HEK293 (cell line): ENCODE data around the gene FCHO1.

ENCODE experiments used
- CTCF ChIA-PET: fragments of 350-600 bp; formaldehyde crosslinking; extraction: SDS; loops from one replicate; lab custom pipeline; 2021; ENCODE audit warnings: antibody characterized with exemption; lab: Yijun Ruan, JAX
- POLR2A ChIA-PET: fragments of 300-600 bp; formaldehyde crosslinking; extraction: SDS; loops from one replicate; lab custom pipeline; 2020; ENCODE audit warnings: antibody characterized with exemption, inconsistent platforms; lab: Yijun Ruan, JAX
- H3K27ac ChIP-seq: fragments of 200-500 bp; sonication (Bioruptor generic); 2 replicates; pipeline ENCODE4 v1.5.1; 2014; ENCODE audit warnings: low read depth, low read length, control low read depth, inconsistent platforms; ENCODE audit errors: extremely low read depth
- H3K36me3 ChIP-seq, 2 experiments: fragments of 200-500 bp in 1 of 2; sonication (Bioruptor generic) in 1 of 2; 1 replicate in 1 of 2; 2 replicates in 1 of 2; pipeline ENCODE4 v1.5.1; 2014 to 2017; ENCODE audit warnings: inconsistent platforms in 2 of 2, low read length in 2 of 2; ENCODE audit not compliant: control insufficient read depth in 2 of 2, insufficient read depth in 1 of 2
- H3K4me1 ChIP-seq: fragments of 200-500 bp; sonication (Bioruptor generic); 2 replicates; pipeline ENCODE4 v1.5.1; 2014; ENCODE audit warnings: mild to moderate bottlenecking, low read length, inconsistent platforms; ENCODE audit not compliant: control insufficient read depth, insufficient read depth
- H3K4me3 ChIP-seq: 2 replicates; pipeline ENCODE4 v1.5.1; 2011; ENCODE audit warnings: low read depth, mild to moderate bottlenecking, control low read depth, low read length, moderate library complexity
- H3K9me3 ChIP-seq: fragments of 200-500 bp; sonication (Bioruptor generic); 2 replicates; pipeline ENCODE4 v1.5.1; 2014; ENCODE audit warnings: low read depth, low read length, inconsistent platforms; ENCODE audit not compliant: control insufficient read depth, insufficient read depth
- GLIS2 ChIP-seq: fragments of 450-650 bp; formaldehyde crosslinking; IDR thresholded peaks from 2 replicates; pipeline ENCODE4 v1.5.1; 2016; ENCODE audit warnings: missing biosample characterization, missing genetic modification characterization
- KLF7 ChIP-seq: fragments of 450-650 bp; formaldehyde crosslinking; IDR thresholded peaks from 2 replicates; pipeline ENCODE4 v1.5.1; 2016; ENCODE audit warnings: missing biosample characterization, missing genetic modification characterization, borderline replicate concordance
- ZFHX2 ChIP-seq: fragments of 450-650 bp; formaldehyde crosslinking; conservative IDR thresholded peaks from 2 replicates; pipeline ENCODE4 v1.5.1; 2016; ENCODE audit warnings: missing biosample characterization, missing genetic modification characterization
- ZNF157 ChIP-seq: fragments of 450-650 bp; formaldehyde crosslinking; IDR thresholded peaks from 2 replicates; pipeline ENCODE4 v1.5.1; 2016; ENCODE audit warnings: missing biosample characterization, missing genetic modification characterization
- ZNF214 ChIP-seq: fragments of 450-650 bp; formaldehyde crosslinking; IDR thresholded peaks from 2 replicates; pipeline ENCODE4 v1.5.1; 2017; ENCODE audit warnings: missing biosample characterization, mild to moderate bottlenecking, missing genetic modification characterization, borderline replicate concordance
- ZNF248 ChIP-seq: fragments of 450-650 bp; formaldehyde crosslinking; IDR thresholded peaks from 2 replicates; pipeline ENCODE4 v1.5.1; 2017; ENCODE audit warnings: missing biosample characterization, missing genetic modification characterization
- ZNF266 ChIP-seq: fragments of 450-650 bp; formaldehyde crosslinking; IDR thresholded peaks from 2 replicates; pipeline ENCODE4 v1.5.1; 2016; ENCODE audit warnings: missing biosample characterization, missing genetic modification characterization, low read depth
- ZNF302 ChIP-seq: fragments of 450-650 bp; formaldehyde crosslinking; IDR thresholded peaks from 2 replicates; pipeline ENCODE4 v1.5.1; 2016; ENCODE audit warnings: missing biosample characterization, missing genetic modification characterization, low read depth
- ZNF404 ChIP-seq: fragments of 450-650 bp; formaldehyde crosslinking; IDR thresholded peaks from 2 replicates; pipeline ENCODE4 v1.5.1; 2017; ENCODE audit warnings: missing biosample characterization, missing genetic modification characterization
- ZNF777 ChIP-seq: fragments of 450-650 bp; formaldehyde crosslinking; IDR thresholded peaks from 2 replicates; pipeline ENCODE4 v1.5.1; 2017; ENCODE audit warnings: missing biosample characterization, missing genetic modification characterization, borderline replicate concordance
- TF ChIP-seq, protein P1 (sequence below): fragments of 450-650 bp; formaldehyde crosslinking; IDR thresholded peaks from 2 replicates; pipeline ENCODE4 v1.5.1; 2016; ENCODE audit warnings: missing biosample characterization, missing genetic modification characterization
- TF ChIP-seq, protein P2 (sequence below): fragments of 450-650 bp; formaldehyde crosslinking; conservative IDR thresholded peaks from 2 replicates; pipeline ENCODE4 v1.5.1; 2016; ENCODE audit warnings: low read depth, missing biosample characterization, missing genetic modification characterization
- TF ChIP-seq, protein P3 (sequence below): fragments of 450-650 bp; formaldehyde crosslinking; IDR thresholded peaks from 2 replicates; pipeline ENCODE4 v1.5.0; 2017; ENCODE audit warnings: missing biosample characterization, missing genetic modification characterization, borderline replicate concordance

FCHO1 gene

DNA sequence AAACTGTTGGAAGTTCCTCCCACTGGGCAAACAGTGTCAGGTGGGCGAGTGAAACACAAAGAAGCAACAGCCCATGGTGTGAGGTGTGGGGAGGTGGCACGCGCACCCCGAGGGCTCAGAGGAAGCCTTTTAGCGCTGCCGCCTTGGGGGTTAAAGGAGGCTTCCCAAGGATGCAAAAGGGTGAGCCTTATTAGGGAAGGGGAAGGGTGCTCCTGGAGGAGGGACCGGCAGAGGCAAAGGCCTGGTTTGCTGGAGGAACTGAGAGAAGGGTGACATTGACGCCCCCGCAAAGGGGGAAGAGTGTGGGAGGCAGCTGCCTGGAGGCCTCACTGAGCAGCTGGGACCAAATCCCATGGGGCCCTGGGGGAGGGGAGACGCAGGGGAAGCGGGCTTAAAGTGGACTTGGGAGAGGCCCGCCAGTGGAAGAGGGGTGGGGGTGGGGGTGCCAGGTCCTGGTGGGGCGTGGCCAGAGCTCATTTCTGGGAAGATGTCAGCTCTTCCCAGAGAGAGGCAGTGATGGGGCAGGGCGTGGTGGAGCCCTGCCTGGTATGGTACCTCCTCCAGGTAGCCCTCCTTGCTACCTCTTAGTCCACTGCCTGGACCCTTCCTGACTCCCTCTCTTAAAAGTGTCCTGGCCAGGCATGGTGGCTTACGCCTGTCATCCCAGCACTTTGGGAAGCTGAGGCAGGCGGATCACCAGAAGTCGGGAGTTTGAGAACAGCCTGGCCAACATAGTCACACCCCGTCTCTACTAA lies 12.0 kb upstream of the FCHO1 start (continued):
- TF ChIP-seq GLIS2 (tag by site-specific recombination), result peak; percentile 45

DNA sequence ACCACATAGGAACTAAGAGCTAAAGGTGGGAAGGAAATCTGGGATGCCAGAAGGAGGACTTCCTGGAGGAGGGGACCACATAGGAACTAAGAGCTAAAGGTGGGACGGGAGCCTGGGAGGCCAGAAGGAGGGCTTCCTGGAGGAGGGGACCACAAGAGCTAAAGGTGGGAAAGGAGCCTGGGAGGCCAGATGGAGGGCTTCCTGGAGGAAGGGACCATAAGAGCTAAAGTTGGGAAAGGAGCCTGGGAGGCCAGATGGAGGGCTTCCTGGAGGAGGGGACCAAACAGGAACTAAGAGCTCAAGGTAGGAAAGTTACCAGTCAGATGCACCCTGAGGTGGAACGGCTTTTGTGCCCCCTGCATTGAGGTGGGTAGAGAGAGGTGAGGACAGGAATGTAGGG lies 9.8 kb upstream of the FCHO1 start:
- peaks cover 0 to 2% of the 10 kb centered on the region in 2 experiments; a peak in 2 of 3 replicates for H3K36me3 ChIP-seq
- no peak overlapping the region for H3K27ac ChIP-seq
- H3K4me3 ChIP-seq, result no peak overlapping the region
- TF ChIP-seq, protein P1, sequence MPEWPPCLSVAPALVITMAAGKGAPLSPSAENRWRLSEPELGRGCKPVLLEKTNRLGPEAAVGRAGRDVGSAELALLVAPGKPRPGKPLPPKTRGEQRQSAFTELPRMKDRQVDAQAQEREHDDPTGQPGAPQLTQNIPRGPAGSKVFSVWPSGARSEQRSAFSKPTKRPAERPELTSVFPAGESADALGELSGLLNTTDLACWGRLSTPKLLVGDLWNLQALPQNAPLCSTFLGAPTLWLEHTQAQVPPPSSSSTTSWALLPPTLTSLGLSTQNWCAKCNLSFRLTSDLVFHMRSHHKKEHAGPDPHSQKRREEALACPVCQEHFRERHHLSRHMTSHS (tag by site-specific recombination), result no peak
- TF ChIP-seq ZNF302 (tag by site-specific recombination) (no peak), ZNF266 (tag by site-specific recombination) (no peak), ZNF248 (tag by site-specific recombination) (no peak), ZNF157 (tag by site-specific recombination) (no peak), ZNF404 (no peak), ZNF214 (tag by site-specific recombination) (no peak), ZFHX2 (tag by site-specific recombination) (no peak), ZNF777 (no peak)
- TF ChIP-seq, protein P2, sequence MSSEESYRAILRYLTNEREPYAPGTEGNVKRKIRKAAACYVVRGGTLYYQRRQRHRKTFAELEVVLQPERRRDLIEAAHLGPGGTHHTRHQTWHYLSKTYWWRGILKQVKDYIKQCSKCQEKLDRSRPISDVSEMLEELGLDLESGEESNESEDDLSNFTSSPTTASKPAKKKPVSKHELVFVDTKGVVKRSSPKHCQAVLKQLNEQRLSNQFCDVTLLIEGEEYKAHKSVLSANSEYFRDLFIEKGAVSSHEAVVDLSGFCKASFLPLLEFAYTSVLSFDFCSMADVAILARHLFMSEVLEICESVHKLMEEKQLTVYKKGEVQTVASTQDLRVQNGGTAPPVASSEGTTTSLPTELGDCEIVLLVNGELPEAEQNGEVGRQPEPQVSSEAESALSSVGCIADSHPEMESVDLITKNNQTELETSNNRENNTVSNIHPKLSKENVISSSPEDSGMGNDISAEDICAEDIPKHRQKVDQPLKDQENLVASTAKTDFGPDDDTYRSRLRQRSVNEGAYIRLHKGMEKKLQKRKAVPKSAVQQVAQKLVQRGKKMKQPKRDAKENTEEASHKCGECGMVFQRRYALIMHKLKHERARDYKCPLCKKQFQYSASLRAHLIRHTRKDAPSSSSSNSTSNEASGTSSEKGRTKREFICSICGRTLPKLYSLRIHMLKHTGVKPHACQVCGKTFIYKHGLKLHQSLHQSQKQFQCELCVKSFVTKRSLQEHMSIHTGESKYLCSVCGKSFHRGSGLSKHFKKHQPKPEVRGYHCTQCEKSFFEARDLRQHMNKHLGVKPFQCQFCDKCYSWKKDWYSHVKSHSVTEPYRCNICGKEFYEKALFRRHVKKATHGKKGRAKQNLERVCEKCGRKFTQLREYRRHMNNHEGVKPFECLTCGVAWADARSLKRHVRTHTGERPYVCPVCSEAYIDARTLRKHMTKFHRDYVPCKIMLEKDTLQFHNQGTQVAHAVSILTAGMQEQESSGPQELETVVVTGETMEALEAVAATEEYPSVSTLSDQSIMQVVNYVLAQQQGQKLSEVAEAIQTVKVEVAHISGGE (tag by site-specific recombination), result no peak
- no peaks in the 10 kb centered on the region; the same call in 1 of the 2 replicates for H3K4me1 ChIP-seq
- ChIA-PET POLR2A (no interaction called here), CTCF (interaction anchor here (0.6 to 1.9 kb wide), 4 partner anchors 16 to 27 kb away, joined by 3 to 6 read pairs (median 5); no protein-coding TSS in a partner anchor)
- H3K9me3 ChIP-seq, result no peaks in the 10 kb centered on the region

DNA sequence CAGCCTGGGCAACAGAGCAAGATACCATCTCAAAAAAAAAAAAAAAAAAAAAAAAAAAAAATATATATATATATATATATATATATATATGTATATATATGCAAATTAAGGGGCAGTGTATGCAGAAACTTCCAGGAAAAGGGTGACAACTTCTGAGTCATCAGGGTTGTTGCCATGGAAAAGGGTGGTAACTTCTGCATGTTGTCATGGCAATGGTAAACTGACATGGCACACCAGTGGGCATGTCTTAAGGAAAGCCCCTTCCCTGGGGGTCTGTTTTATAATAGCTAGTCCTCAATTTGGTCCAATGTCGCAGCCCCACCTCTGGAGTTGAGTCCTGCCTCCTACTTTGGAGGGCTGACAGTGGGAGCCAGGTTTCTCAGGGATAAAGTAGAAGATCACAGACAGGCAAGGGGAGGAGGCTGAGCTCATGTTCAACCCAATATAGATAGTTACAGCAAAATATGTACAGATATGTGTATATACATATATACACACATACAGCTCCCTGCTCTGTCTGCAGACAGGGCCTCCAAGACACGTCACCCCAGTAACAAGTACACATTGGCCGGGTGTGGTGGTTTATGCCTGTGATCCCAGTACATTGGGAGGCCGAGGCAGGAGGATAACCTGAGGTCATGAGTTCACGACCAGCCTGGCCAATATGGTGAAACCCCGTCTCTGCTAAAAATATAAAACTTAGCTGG lies 7.2 kb upstream of the FCHO1 start:
- H3K9me3 ChIP-seq, result no peaks in the 10 kb centered on the region

More for the DNA sequence above, 7.2 kb upstream of the FCHO1 start:
- H3K27ac ChIP-seq, result no peak overlapping the region
- no peaks in the 10 kb centered on the region; the same call in 1 of the 2 replicates for H3K4me1 ChIP-seq
- no peak overlapping the region for H3K4me3 ChIP-seq
- CTCF ChIA-PET, result interaction anchor here (0.6 kb wide), 1 partner anchor 247 kb away, joined by 4 read pairs; no protein-coding TSS in a partner anchor
- no peaks in the 10 kb centered on the region for H3K36me3 ChIP-seq
- POLR2A ChIA-PET, result interaction anchor here (0.5 kb wide), 1 partner anchor 352 kb away, joined by 3 read pairs; no protein-coding TSS in a partner anchor
- TF ChIP-seq, protein P3, sequence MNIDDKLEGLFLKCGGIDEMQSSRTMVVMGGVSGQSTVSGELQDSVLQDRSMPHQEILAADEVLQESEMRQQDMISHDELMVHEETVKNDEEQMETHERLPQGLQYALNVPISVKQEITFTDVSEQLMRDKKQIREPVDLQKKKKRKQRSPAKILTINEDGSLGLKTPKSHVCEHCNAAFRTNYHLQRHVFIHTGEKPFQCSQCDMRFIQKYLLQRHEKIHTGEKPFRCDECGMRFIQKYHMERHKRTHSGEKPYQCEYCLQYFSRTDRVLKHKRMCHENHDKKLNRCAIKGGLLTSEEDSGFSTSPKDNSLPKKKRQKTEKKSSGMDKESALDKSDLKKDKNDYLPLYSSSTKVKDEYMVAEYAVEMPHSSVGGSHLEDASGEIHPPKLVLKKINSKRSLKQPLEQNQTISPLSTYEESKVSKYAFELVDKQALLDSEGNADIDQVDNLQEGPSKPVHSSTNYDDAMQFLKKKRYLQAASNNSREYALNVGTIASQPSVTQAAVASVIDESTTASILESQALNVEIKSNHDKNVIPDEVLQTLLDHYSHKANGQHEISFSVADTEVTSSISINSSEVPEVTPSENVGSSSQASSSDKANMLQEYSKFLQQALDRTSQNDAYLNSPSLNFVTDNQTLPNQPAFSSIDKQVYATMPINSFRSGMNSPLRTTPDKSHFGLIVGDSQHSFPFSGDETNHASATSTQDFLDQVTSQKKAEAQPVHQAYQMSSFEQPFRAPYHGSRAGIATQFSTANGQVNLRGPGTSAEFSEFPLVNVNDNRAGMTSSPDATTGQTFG (tag by site-specific recombination), result no peak
- TF ChIP-seq KLF7, result no peak
- TF ChIP-seq, all 188 proteins: peak for 0
